Suprapubic skin (tissue), 3 donors: ENCODE results near the gene IL23R.

Experiments
- EP300 ChIP-seq: sonication (generic); formaldehyde crosslinking; IDR thresholded peaks from one replicate; pipeline ENCODE4 v1.6.1; 2017; ENCODE audit warnings: antibody characterized with exemption
- TF ChIP-seq, protein P1 (sequence below), 2 donors: fragments of 200-600 bp in 1 of 2; fragments of 450-650 bp in 1 of 2; sonication (generic) in 1 of 2; IDR thresholded peaks; one replicate each; pipeline ENCODE4 v1.5.1; 2016 to 2019; ENCODE audit warnings: antibody characterized with exemption in 2 of 2, mild to moderate bottlenecking in 1 of 2, moderate library complexity in 1 of 2

- no peak for TF ChIP-seq EP300
- TF ChIP-seq, protein P1, sequence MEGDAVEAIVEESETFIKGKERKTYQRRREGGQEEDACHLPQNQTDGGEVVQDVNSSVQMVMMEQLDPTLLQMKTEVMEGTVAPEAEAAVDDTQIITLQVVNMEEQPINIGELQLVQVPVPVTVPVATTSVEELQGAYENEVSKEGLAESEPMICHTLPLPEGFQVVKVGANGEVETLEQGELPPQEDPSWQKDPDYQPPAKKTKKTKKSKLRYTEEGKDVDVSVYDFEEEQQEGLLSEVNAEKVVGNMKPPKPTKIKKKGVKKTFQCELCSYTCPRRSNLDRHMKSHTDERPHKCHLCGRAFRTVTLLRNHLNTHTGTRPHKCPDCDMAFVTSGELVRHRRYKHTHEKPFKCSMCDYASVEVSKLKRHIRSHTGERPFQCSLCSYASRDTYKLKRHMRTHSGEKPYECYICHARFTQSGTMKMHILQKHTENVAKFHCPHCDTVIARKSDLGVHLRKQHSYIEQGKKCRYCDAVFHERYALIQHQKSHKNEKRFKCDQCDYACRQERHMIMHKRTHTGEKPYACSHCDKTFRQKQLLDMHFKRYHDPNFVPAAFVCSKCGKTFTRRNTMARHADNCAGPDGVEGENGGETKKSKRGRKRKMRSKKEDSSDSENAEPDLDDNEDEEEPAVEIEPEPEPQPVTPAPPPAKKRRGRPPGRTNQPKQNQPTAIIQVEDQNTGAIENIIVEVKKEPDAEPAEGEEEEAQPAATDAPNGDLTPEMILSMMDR (IDR thresholded peaks at IDR 0.05): no peak
Observed at GRCh38 chr1:67143966-67144365, 22.3 kb upstream of the IL23R start.
